Rectal smooth muscle tissue (tissue), 1 donor: ENCODE data around the gene RAG2.
"Not testable (repeated sequence)": the region's sequence is repeated elsewhere in the genome, so short reads cannot be mapped to it uniquely, and the experiment has no call there.

Experiments used
- H3K27ac ChIP-seq: one replicate; pipeline ENCODE4 v1.7.0; 2013; ENCODE audit warnings: low read depth, low read length, inconsistent platforms
- H3K27me3 ChIP-seq: one replicate; pipeline ENCODE4 v1.7.0; 2013; ENCODE audit warnings: low read length; ENCODE audit not compliant: control insufficient read depth, insufficient read depth
- H3K36me3 ChIP-seq: one replicate; pipeline ENCODE4 v1.7.0; 2013; ENCODE audit warnings: low read length; ENCODE audit not compliant: control insufficient read depth, insufficient read depth
- H3K4me1 ChIP-seq: one replicate; pipeline ENCODE4 v1.7.0; 2013; ENCODE audit warnings: low read length; ENCODE audit not compliant: control insufficient read depth, insufficient read depth
- H3K4me3 ChIP-seq: one replicate; pipeline ENCODE4 v1.7.0; 2013; ENCODE audit warnings: low read length
- H3K9ac ChIP-seq: one replicate; pipeline ENCODE4 v1.7.0; 2013; ENCODE audit warnings: low read length

RAG2 gene

GRCh38 chr11:36565031-36565610 is 32.9 kb downstream of the RAG2 start:
- Histone ChIP-seq H3K4me3 (peak overlapping the region; percentile 61), H3K9ac (no peak overlapping the region), H3K27me3 (no peaks in the 10 kb centered on the region), H3K36me3 (no peaks in the 10 kb centered on the region), H3K4me1 (peaks cover 3% of the 10 kb centered on the region), H3K27ac (no peak overlapping the region)

GRCh38 chr11:36564376-36565030 is 33.5 kb downstream of the RAG2 start:
- Histone ChIP-seq H3K36me3 (no peaks in the 10 kb centered on the region), H3K9ac (no peak overlapping the region), H3K27me3 (no peaks in the 10 kb centered on the region), H3K27ac (peak overlapping the region; percentile 5), H3K4me3 (peak overlapping the region; percentile 61), H3K4me1 (peaks cover 3% of the 10 kb centered on the region)

GRCh38 chr11:36558571-36559413 is 39.2 kb downstream of the RAG2 start:
- no peak overlapping the region for H3K9ac ChIP-seq
- H3K4me3 ChIP-seq = no peak overlapping the region
- no peaks in the 10 kb centered on the region for H3K4me1 ChIP-seq
- no peak overlapping the region for H3K27ac ChIP-seq
- H3K36me3 ChIP-seq = no peaks in the 10 kb centered on the region
- no peaks in the 10 kb centered on the region for H3K27me3 ChIP-seq

DNA sequence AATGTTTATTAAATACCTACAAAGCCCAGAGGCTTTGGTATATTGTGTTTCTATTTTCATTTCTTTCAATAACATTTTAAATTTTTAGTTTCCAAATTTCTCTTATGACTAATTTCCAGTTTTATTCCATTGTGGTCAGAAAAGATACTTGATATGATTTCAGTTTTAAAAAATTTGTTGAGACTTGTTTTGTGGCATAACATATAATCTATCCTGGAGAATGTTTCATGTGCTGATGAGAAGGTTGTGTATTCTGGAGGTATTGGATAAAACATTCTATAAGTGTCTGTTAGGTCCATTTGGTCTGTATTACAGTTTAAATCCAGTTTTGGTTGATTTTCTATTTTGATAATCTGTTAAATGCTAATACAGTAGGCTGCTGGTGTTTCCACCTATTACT is 40.0 kb downstream of the RAG2 start:
- no peaks in the 10 kb centered on the region for H3K4me1 ChIP-seq
- no peak overlapping the region for H3K9ac ChIP-seq
- H3K27ac ChIP-seq = no peak overlapping the region
- H3K4me3 ChIP-seq = no peak overlapping the region
- no peaks in the 10 kb centered on the region for H3K36me3 ChIP-seq
- H3K27me3 ChIP-seq = no peaks in the 10 kb centered on the region

DNA sequence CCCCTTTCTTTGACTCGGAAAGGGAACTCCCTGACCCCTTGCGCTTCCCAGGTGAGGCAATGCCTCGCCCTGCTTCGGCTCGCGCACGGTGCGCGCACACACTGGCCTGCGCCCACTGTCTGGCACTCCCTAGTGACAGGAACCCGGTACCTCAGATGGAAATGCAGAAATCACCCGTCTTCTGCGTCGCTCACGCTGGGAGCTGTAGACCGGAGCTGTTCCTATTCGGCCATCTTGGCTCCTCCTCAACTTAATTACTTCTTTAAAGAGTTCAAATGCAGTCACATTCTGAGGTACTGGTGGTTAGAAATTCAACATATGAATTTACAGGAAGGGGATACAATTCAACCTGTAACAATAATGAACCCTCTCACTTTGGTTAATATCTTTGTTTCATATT is 40.6 kb downstream of the RAG2 start:
- not testable (repeated sequence) for H3K9ac ChIP-seq, H3K27me3 ChIP-seq, H3K36me3 ChIP-seq, H3K4me1 ChIP-seq, H3K4me3 ChIP-seq, H3K27ac ChIP-seq

GRCh38 chr11:36550385-36551115 is 47.5 kb downstream of the RAG2 start:
- H3K27me3 ChIP-seq = no peaks in the 10 kb centered on the region
- no peaks in the 10 kb centered on the region for H3K4me1 ChIP-seq
- no peak overlapping the region for H3K4me3 ChIP-seq
- no peak overlapping the region for H3K27ac ChIP-seq
- H3K9ac ChIP-seq = no peak overlapping the region
- no peaks in the 10 kb centered on the region for H3K36me3 ChIP-seq
